HG03175 (cell line): ENCODE data around the gene NEUROG1.

Experiments used
- ATAC-seq: cut with Tn5 transposase; IDR thresholded peaks from one replicate; pipeline ENCODE4 v1.9.1; 2021; ENCODE audit warnings: mild to moderate bottlenecking, moderate library complexity; ENCODE audit not compliant: unreplicated experiment

NEUROG1 gene, protein sequence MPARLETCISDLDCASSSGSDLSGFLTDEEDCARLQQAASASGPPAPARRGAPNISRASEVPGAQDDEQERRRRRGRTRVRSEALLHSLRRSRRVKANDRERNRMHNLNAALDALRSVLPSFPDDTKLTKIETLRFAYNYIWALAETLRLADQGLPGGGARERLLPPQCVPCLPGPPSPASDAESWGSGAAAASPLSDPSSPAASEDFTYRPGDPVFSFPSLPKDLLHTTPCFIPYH

GRCh38 chr5:135535820-135536801, at the start of gene NEUROG1:
NEUROG1 (minus strand) TSS chr5:135535964; CDS start chr5:135535690, 274 bp downstream.
- no peak for ATAC-seq

DNA sequence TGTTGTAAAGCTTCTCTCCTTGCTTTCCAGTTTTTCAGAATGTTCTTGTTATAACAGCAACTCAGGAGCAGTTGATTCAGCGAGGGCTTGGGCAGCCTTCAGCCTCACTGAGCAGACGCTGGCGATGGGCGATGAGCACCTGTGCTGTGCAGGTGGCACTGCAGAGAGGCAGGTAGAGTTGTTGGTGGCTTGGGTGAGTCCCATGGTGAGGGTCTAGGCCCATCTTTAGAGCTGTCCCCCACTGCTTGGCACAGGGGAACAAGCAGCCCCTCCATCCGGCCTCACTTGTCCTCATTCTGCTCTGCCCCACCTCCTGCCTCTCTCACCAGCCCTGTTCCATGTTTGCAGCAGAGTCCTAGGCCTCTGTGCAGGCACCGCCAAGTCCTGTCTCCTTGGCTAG, 49.2 kb upstream of the NEUROG1 start:
- no peak for ATAC-seq

DNA sequence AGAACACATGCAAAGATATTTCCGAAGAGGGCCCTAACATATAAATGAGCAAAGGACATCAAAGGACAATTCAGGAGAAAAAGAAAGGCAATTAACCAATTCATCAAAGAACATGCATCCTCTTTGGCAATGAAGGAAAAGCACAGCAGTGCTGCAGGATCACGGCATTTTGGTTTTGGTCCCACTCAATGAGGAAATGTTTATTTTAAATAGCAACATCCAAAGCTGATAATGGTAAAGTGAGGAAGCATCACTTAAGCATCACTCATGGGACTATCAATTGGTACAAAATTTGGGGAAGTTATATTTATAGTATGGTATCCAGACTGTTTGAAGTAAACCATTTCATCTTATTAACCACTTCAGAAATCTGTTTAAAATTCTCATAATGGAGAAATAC, 48.5 kb upstream of the NEUROG1 start:
- ATAC-seq: no peak

GRCh38 chr5:135582099-135582781, 46.5 kb upstream of the NEUROG1 start:
- no peak for ATAC-seq

GRCh38 chr5:135578685-135579341, 43.0 kb upstream of the NEUROG1 start, which contains the start of gene CXCL14:
CXCL14 (minus strand) TSS chr5:135578991; CDS start chr5:135578778, 213 bp downstream.
- no peak for ATAC-seq

DNA sequence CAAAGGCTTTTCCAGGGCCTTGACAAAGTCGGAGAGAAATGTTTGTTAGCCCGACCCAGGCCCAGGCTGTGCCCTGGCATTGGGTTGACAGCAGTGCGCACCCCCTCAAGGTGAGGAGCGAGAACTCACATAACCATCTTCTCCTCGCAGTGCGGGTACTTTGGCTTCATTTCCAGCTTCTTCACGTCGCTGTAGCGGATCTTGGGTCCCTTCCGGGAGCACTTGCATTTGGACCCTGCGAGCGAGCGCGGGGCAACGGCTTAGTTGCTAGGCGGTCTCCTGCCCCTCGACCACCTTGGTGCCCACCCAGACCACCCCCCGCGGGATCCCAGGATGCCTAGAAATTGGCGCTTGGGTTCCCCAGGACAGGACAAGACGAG, 42.5 kb upstream of the NEUROG1 start:
- ATAC-seq: no peak

GRCh38 chr5:135577421-135577820, 41.7 kb upstream of the NEUROG1 start:
- ATAC-seq: no peak

- no peak for ATAC-seq
Measured at GRCh38 chr5:135576075-135576599, 40.4 kb upstream of the NEUROG1 start.

DNA sequence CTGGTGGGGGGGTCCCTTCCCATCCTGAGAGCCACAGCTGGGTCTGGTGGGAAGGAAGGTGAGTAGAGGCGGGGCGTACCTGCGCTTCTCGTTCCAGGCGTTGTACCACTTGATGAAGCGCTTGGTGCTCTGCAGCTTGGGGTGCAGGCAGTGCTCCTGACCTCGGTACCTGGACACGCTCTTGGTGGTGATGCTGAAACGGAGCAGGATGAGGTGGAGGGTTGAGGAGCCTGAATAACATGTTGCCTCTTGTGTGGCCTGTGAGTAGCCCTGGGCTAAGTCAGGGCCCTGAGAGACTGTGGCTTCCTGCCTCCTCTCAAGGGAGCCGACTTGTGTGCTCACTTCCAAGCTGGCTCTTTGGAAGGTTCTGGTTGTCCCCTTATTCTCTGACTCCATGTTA, 38.7 kb upstream of the NEUROG1 start:
- ATAC-seq: no peak

GRCh38 chr5:135571902-135572301, 36.1 kb upstream of the NEUROG1 start:
- no peak for ATAC-seq

DNA sequence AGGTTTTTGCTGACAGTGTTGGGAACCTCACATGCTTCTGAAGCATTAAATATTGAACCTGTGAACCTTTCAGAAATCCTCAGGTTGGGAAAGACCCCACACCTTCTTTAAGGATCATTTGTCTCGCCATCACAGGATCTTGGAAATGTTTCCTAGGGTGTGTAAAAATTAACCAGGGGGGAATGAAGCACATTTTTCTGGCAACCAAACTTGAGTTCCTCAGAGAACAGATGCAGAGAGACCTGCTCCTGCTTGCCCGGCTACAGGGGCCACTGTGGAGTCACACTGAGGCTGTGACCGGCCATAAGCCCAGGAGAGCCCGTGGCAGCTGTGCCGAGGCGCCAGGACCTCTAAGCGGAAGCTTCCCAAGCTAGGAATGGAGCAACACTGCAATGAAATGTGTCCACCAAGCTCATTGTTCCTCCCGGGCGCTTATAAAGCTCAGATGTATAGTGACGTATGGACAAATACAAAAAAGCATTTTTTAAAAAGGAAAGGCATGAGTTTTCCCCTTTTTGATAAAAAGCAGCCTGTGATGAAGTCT, 35.4 kb upstream of the NEUROG1 start:
- ATAC-seq: no peak

DNA sequence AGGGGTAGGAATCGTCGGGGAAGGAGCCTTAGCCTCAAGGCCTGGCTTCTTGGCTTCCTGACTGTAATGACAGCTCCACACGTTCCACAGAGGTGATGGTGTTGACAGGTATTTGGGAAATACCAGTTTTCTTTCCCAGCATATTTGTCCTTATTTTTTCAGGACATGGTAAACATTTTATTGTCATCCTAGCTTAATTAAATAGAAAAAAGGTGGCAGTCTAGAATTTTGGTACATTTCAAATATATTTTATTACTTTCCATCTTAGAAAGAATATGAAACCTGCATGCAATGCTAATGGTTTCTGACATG, 34.6 kb upstream of the NEUROG1 start:
- no peak for ATAC-seq

DNA sequence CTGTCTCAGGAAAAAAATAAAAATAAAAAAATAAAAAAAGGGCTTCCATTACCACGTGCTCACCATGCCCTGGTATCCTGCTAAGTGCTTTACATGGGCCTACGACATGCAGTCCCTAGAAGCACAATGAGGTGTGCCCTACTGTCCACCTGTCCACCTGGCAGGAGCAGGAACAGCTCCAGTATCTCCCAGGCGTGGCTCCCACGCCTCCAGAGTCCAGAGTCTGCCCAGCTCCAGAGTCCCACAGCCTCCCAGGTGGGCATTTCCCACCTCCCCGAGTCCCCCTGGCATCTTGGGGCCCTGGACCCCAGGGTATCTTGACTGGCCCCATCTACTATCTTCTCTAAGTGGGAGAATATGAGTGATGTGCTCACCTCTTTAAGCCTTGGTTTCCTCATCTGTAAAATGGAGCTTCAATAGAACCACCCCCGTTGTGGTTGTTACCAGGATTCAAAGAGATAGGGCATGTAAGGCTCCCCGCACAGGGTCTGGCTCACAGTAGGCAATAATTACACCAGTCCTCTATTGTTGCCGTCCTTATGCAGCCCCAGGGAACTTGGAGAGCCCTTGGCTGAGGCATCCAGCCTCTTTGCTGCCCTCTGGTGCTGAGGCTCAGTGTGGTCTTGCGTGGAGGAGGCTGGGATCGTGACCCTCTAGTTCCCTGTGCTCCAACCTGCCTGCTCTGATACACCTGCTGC, 34.1 kb upstream of the NEUROG1 start:
- no peak for ATAC-seq

DNA sequence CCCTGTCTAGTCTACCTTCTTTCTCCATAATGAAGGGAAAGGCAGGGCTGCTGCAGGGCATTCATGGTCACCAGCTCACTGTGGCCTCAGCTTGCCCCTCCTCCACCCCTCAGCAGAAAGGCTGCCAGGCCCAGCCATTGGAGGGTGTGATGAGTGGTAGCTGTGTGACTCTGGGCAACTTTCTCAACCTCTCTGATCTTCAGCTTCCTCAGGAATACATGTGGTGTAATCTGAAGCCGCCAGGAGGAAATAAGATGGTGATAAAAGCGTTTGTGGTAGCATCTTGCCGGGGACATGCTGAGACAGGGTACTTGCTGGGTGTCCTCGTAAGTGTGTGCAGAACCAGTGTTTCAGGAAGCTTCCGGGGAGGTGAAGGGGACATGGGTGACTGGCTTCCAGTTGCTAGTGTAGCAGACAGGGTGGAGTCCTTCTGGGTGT, 33.2 kb upstream of the NEUROG1 start:
- no peak for ATAC-seq

- ATAC-seq: no peak
Measured at GRCh38 chr5:135568246-135568645, 32.5 kb upstream of the NEUROG1 start.

DNA sequence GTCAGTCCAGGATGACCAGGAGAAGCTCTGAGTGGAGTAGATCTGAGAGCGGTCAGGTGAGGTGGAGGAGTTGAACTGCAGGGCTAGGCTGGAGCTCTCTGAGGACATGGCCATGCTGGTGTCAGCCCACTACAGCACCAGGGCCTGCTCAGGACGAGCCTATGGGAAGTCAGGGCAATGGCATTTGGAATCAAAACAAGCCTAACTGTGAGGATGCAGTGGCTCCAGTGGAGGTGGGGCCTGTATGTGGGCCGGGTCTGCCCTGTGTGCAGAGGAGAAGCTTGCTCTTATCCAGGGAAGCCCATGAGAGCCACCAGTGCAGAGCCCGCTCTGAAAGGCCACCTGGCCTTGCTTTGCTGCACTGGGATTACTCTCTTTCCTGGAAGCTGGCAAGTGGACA, 31.9 kb upstream of the NEUROG1 start:
- ATAC-seq: no peak

DNA sequence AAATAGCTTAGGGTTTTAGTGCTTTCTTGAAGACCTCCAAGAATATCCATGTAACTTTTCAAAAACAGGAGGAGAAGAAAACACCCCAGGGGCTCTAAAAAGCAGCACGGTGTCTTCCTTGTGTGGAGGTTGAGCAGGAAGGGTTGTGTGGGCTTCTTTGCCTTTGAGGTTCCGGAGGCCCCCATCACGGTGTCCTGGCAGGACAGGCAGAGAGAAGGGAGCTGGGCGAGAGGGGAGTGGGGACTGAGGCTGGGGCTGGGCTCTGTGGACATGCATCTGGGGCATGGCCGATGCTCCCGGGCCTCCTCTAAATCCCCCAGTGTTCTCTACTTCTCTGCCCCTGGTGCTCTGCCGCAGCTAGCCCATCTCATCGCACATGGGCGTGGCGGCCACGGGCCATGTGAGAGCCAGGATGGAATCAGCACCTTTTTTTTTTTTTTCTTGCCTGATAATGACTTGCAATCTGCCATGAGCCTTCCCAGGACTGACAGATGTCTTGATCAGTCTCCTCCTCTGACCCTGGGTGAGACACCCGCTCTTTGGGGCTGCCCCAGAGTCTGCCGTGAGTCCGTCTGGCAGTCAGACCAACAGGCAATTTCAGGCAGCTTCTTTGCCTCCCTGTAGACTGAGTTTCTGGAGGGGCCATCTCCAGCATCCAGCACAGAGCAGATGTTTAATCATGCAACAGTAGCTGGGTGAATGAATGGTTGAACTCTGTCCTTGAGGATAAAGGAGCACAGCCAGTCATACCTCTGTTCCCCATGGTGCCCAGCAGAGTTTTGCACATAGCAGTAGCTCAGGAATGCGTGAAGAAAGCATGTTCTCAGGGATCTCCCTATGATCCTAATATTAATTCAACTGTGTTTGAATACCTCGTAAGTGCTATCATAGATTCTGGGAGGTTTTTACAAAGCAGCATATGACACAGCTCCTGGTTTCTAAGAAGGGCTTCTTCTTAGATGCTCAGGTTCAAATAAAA, 30.9 kb upstream of the NEUROG1 start:
- no peak for ATAC-seq

- ATAC-seq: no peak
Measured at GRCh38 chr5:135565725-135566421, 30.1 kb upstream of the NEUROG1 start.
